ENCODE measurements around the gene ST6GALNAC1.

DNA sequence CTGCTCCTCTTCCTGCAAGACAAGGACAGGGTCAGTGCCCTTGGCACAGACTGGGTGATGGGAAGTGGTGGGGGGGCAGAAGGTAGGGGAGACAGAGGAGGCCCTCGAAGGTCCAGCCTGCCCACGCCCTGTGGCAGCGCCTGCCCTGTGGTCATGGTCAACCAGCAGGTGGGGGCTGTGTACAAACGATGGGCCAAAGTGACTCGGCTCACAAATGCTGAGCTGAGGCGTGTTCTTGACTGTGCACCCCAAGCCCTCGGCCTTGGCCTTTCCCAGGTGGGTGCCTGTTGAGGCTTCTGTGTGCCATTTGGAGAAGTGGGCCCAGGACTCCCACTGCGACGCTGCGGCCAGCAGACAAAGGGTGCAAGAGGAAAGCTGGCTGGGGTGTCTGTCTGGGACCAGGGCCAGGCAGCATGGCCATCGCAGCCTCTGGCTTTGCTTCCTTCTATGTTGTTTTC lies 44.6 kb upstream of the ST6GALNAC1 start:
- TF ChIP-seq, protein P1, sequence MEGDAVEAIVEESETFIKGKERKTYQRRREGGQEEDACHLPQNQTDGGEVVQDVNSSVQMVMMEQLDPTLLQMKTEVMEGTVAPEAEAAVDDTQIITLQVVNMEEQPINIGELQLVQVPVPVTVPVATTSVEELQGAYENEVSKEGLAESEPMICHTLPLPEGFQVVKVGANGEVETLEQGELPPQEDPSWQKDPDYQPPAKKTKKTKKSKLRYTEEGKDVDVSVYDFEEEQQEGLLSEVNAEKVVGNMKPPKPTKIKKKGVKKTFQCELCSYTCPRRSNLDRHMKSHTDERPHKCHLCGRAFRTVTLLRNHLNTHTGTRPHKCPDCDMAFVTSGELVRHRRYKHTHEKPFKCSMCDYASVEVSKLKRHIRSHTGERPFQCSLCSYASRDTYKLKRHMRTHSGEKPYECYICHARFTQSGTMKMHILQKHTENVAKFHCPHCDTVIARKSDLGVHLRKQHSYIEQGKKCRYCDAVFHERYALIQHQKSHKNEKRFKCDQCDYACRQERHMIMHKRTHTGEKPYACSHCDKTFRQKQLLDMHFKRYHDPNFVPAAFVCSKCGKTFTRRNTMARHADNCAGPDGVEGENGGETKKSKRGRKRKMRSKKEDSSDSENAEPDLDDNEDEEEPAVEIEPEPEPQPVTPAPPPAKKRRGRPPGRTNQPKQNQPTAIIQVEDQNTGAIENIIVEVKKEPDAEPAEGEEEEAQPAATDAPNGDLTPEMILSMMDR (IDR thresholded peaks at IDR 0.05 in 2 of 3, conservative IDR thresholded peaks at IDR 0.05 in 1 of 3; ENCODE audit: borderline replicate concordance in 1 of 3, insufficient read depth in 1 of 3, low read depth in 2 of 3, low read length in 2 of 3): no peak; a peak in 1 of 6 replicates
- no peak for TF ChIP-seq POLR2A (IDR thresholded peaks at IDR 0.05; ENCODE audit: borderline replicate concordance, extremely low read depth, insufficient read depth, insufficient read length)
- TF ChIP-seq, protein P2, sequence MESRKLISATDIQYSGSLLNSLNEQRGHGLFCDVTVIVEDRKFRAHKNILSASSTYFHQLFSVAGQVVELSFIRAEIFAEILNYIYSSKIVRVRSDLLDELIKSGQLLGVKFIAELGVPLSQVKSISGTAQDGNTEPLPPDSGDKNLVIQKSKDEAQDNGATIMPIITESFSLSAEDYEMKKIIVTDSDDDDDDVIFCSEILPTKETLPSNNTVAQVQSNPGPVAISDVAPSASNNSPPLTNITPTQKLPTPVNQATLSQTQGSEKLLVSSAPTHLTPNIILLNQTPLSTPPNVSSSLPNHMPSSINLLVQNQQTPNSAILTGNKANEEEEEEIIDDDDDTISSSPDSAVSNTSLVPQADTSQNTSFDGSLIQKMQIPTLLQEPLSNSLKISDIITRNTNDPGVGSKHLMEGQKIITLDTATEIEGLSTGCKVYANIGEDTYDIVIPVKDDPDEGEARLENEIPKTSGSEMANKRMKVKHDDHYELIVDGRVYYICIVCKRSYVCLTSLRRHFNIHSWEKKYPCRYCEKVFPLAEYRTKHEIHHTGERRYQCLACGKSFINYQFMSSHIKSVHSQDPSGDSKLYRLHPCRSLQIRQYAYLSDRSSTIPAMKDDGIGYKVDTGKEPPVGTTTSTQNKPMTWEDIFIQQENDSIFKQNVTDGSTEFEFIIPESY (IDR thresholded peaks at IDR 0.05; ENCODE audit: extremely low read depth, insufficient replicate concordance, low read length): no peak
- TF ChIP-seq, protein P3, sequence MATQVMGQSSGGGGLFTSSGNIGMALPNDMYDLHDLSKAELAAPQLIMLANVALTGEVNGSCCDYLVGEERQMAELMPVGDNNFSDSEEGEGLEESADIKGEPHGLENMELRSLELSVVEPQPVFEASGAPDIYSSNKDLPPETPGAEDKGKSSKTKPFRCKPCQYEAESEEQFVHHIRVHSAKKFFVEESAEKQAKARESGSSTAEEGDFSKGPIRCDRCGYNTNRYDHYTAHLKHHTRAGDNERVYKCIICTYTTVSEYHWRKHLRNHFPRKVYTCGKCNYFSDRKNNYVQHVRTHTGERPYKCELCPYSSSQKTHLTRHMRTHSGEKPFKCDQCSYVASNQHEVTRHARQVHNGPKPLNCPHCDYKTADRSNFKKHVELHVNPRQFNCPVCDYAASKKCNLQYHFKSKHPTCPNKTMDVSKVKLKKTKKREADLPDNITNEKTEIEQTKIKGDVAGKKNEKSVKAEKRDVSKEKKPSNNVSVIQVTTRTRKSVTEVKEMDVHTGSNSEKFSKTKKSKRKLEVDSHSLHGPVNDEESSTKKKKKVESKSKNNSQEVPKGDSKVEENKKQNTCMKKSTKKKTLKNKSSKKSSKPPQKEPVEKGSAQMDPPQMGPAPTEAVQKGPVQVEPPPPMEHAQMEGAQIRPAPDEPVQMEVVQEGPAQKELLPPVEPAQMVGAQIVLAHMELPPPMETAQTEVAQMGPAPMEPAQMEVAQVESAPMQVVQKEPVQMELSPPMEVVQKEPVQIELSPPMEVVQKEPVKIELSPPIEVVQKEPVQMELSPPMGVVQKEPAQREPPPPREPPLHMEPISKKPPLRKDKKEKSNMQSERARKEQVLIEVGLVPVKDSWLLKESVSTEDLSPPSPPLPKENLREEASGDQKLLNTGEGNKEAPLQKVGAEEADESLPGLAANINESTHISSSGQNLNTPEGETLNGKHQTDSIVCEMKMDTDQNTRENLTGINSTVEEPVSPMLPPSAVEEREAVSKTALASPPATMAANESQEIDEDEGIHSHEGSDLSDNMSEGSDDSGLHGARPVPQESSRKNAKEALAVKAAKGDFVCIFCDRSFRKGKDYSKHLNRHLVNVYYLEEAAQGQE (IDR thresholded peaks at IDR 0.05; ENCODE audit: low read depth): no peak

Measured in HCT116 (cell line).